Progenitor cell of endocrine pancreas (in vitro differentiated cells): ENCODE measurements around the gene RCOR1. TPM values are rescaled to one million over a fixed set of nuclear protein-coding genes. Genes with fewer than 3 reads are reported as not detected.

Experiments used
- DNase-seq: peaks from one replicate; pipeline ENCODE4 v3.0.0; 2021; ENCODE audit warnings: low spot score; ENCODE audit not compliant: unreplicated experiment
- H3K27ac Mint-ChIP-seq: 2 replicates; pipeline ENCODE4 v1.8.0; 2021; ENCODE audit warnings: mild to moderate bottlenecking, moderate library complexity, mixed read lengths
- H3K27me3 Mint-ChIP-seq: 2 replicates; pipeline ENCODE4 v1.8.0; 2021; ENCODE audit warnings: mixed read lengths
- H3K36me3 Mint-ChIP-seq: 2 replicates; pipeline ENCODE4 v1.8.0; 2022; ENCODE audit warnings: mixed read lengths; ENCODE audit not compliant: insufficient read depth
- H3K4me1 Mint-ChIP-seq: 2 replicates; pipeline ENCODE4 v1.8.0; 2021; ENCODE audit warnings: low read depth, mixed read lengths
- H3K4me3 Mint-ChIP-seq: 2 replicates; pipeline ENCODE4 v1.8.0; 2021; ENCODE audit warnings: low read depth, mild to moderate bottlenecking, moderate library complexity, mixed read lengths
- H3K9me3 Mint-ChIP-seq: 2 replicates; pipeline ENCODE4 v1.8.0; 2021; ENCODE audit warnings: low read depth, mixed read lengths
- CTCF ChIP-seq: fragments of 200-600 bp; sonication (generic); IDR thresholded peaks from one replicate; pipeline ENCODE4 v1.5.0; 2021; ENCODE audit warnings: antibody characterized with exemption, mild to moderate bottlenecking; ENCODE audit not compliant: unreplicated experiment
- total RNA-seq: library from RNA; stranded (reverse); gene quantifications from 2 replicates; pipeline ENCODE4 v1.2.1, GENCODE V29; 2021

The RCOR1 gene
- total RNA-seq, 1 donor from 2014 or later, result 41.9 TPM

GRCh38 chr14:102622262-102622885, 29.9 kb downstream of the RCOR1 start:
- no peak for DNase-seq
- H3K27ac Mint-ChIP-seq, result peak overlapping the region; percentile 70

GRCh38 chr14:102624666-102625065, 32.2 kb downstream of the RCOR1 start:
- Mint-ChIP-seq H3K36me3 (peaks cover 3% of the 10 kb centered on the region), H3K27ac (no peak overlapping the region), H3K4me1 (peaks cover 19% of the 10 kb centered on the region), H3K9me3 (no peaks in the 10 kb centered on the region), H3K27me3 (no peaks in the 10 kb centered on the region), H3K4me3 (no peak overlapping the region)
- no peak for TF ChIP-seq CTCF
- DNase-seq, result no peak

More at GRCh38 chr14:102622262-102622885, 29.9 kb downstream of the RCOR1 start:
- peaks cover 11% of the 10 kb centered on the region for H3K4me1 Mint-ChIP-seq
- peaks cover 3% of the 10 kb centered on the region for H3K36me3 Mint-ChIP-seq
- no peak for TF ChIP-seq CTCF
- H3K9me3 Mint-ChIP-seq, result no peaks in the 10 kb centered on the region
- no peak overlapping the region for H3K4me3 Mint-ChIP-seq
- H3K27me3 Mint-ChIP-seq, result no peaks in the 10 kb centered on the region

- no peak for TF ChIP-seq CTCF
- no peaks in the 10 kb centered on the region for H3K27me3 Mint-ChIP-seq
- H3K36me3 Mint-ChIP-seq, result peaks cover 1% of the 10 kb centered on the region
- H3K9me3 Mint-ChIP-seq, result no peaks in the 10 kb centered on the region
- H3K27ac Mint-ChIP-seq, result no peak overlapping the region
- no peak for DNase-seq
- H3K4me1 Mint-ChIP-seq, result peaks cover 29% of the 10 kb centered on the region
- H3K4me3 Mint-ChIP-seq, result no peak overlapping the region
These were observed 33.3 kb downstream of the RCOR1 start for GRCh38 chr14:102625564-102626296.

- no peaks in the 10 kb centered on the region for H3K9me3 Mint-ChIP-seq
- H3K27me3 Mint-ChIP-seq, result no peaks in the 10 kb centered on the region
- no peak overlapping the region for H3K4me3 Mint-ChIP-seq
- DNase-seq, result no peak
- no peak for TF ChIP-seq CTCF
- H3K36me3 Mint-ChIP-seq, result no peaks in the 10 kb centered on the region
- peak overlapping the region; percentile 65 for H3K27ac Mint-ChIP-seq
- peaks cover 31% of the 10 kb centered on the region for H3K4me1 Mint-ChIP-seq
These were observed 34.1 kb downstream of the RCOR1 start for GRCh38 chr14:102626530-102626929.

GRCh38 chr14:102629011-102629444, 36.6 kb downstream of the RCOR1 start:
- no peak for DNase-seq
- no peak for TF ChIP-seq CTCF
- H3K4me1 Mint-ChIP-seq, result peaks cover 26% of the 10 kb centered on the region
- peak overlapping the region; percentile 27 for H3K27ac Mint-ChIP-seq
- H3K36me3 Mint-ChIP-seq, result no peaks in the 10 kb centered on the region
- H3K4me3 Mint-ChIP-seq, result no peak overlapping the region
- no peaks in the 10 kb centered on the region for H3K9me3 Mint-ChIP-seq
- no peaks in the 10 kb centered on the region for H3K27me3 Mint-ChIP-seq
